Natural killer cell (primary cell): Measurements from ENCODE around the gene NUAK1. TPM values are rescaled to one million over a fixed set of nuclear protein-coding genes. Genes with fewer than 3 reads are reported as not detected.

Experiments used
- ATAC-seq, 3 donors: fragments of 150-1000 bp in 2 of 3; fragments of 200-7000 bp in 1 of 3; cut with Tn5 transposase; 1 replicate in 1 of 3; 2 replicates in 2 of 3; pipeline ENCODE4 v1.10.0; 2021; ENCODE audit warnings: mild to moderate bottlenecking in 2 of 3, moderate library complexity in 2 of 3
- DNase-seq, 2 donors: peaks; one replicate each; pipeline versions ENCODE4 v3.0.0 to v3.0.0-alpha.2; 2013 to 2021; ENCODE audit warnings: mixed read lengths in 1 of 2
- H3K27ac ChIP-seq: one replicate; pipeline ENCODE4 v1.5.1; 2013; ENCODE audit warnings: mild to moderate bottlenecking, low read length
- H3K27me3 ChIP-seq: one replicate; pipeline ENCODE4 v1.6.1; 2013; ENCODE audit warnings: low read length; ENCODE audit not compliant: control insufficient read depth, insufficient read depth
- H3K36me3 ChIP-seq: one replicate; pipeline ENCODE4 v1.6.1; 2013; ENCODE audit warnings: low read length; ENCODE audit not compliant: control insufficient read depth, insufficient read depth
- H3K4me1 ChIP-seq: one replicate; pipeline ENCODE4 v1.6.1; 2013; ENCODE audit warnings: low read length; ENCODE audit not compliant: control insufficient read depth, insufficient read depth
- H3K4me3 ChIP-seq: one replicate; pipeline ENCODE4 v1.5.1; 2013; ENCODE audit warnings: low read length
- H3K9me3 ChIP-seq: one replicate; pipeline ENCODE4 v1.6.1; 2013; ENCODE audit warnings: low read length; ENCODE audit not compliant: control insufficient read depth, insufficient read depth
- H3K27ac Mint-ChIP-seq, 2 donors: one replicate each; pipeline ENCODE4 v1.8.0; 2022; ENCODE audit warnings: mild to moderate bottlenecking in 2 of 2, mixed read lengths in 2 of 2, moderate library complexity in 1 of 2
- H3K27me3 Mint-ChIP-seq, 2 donors: one replicate each; pipeline ENCODE4 v1.8.0; 2022; ENCODE audit warnings: low read depth in 2 of 2, mixed read lengths in 2 of 2
- H3K36me3 Mint-ChIP-seq: one replicate; pipeline ENCODE4 v1.8.0; 2022; ENCODE audit warnings: mixed read lengths
- H3K4me1 Mint-ChIP-seq, 2 donors: one replicate each; pipeline ENCODE4 v1.8.0; 2022; ENCODE audit warnings: mixed read lengths in 2 of 2
- H3K4me3 Mint-ChIP-seq: one replicate; pipeline ENCODE4 v1.8.0; 2022; ENCODE audit warnings: mild to moderate bottlenecking, moderate library complexity, mixed read lengths
- H3K9me3 Mint-ChIP-seq, 2 donors: one replicate each; pipeline ENCODE4 v1.8.0; 2022; ENCODE audit warnings: mixed read lengths in 2 of 2
- CTCF ChIP-seq: fragments of 200-600 bp; IDR thresholded peaks from one replicate; pipeline ENCODE4 v1.8.0; 2022; ENCODE audit warnings: antibody characterized with exemption
- WGBS: methylation state at CpG from one replicate; pipeline ENCODE4 v1.1.7; 2013; ENCODE audit warnings: missing lambda C conversion rate; ENCODE audit not compliant: insufficient coverage; 5-methylcytosine and 5-hydroxymethylcytosine counted together
- intact Hi-C: fragments of 100-400 bp; cut with micrococcal nuclease; formaldehyde crosslinking; loops from one replicate; pipeline ENCODE4 v1.14.2; 2022
- total RNA-seq, 4 donors: library from RNA; stranded (reverse); fragments of 120-200 nt in 1 of 4; gene quantifications; one replicate each; pipeline versions ENCODE4 v1.2.3 to v1.2.4, GENCODE V29; 2013 to 2022

The NUAK1 gene
- total RNA-seq, 3 donors from 2014 or later (not counting 1 experiment from before 2014, with no cell fraction given), result 1.4 to 10.9 (median 3.4) TPM

GRCh38 chr12:106152334-106152733, 13.6 kb upstream of the NUAK1 start:
- Mint-ChIP-seq H3K36me3 (no peaks in the 10 kb centered on the region), H3K4me3 (no peak overlapping the region), H3K27ac (no peak overlapping the region), H3K4me1 (no peaks in the 10 kb centered on the region), H3K9me3 (no peaks in the 10 kb centered on the region), H3K27me3 (peaks cover 9 to 25% of the 10 kb centered on the region in 2 donors)
- Histone ChIP-seq H3K36me3 (no peaks in the 10 kb centered on the region), H3K27ac (no peak overlapping the region), H3K27me3 (peaks cover 2% of the 10 kb centered on the region), H3K4me1 (no peaks in the 10 kb centered on the region), H3K4me3 (no peak overlapping the region), H3K9me3 (no peaks in the 10 kb centered on the region)
- intact Hi-C loops, result no loop called here
- DNase-seq (no peak), ATAC-seq (no peak)
- TF ChIP-seq CTCF, result no peak
- 77% methylated on average over 4 of the region's 4 CpGs for WGBS

- Histone ChIP-seq H3K27ac (no peak overlapping the region), H3K4me1 (no peaks in the 10 kb centered on the region), H3K27me3 (peaks cover 2% of the 10 kb centered on the region), H3K36me3 (no peaks in the 10 kb centered on the region), H3K4me3 (no peak overlapping the region), H3K9me3 (no peaks in the 10 kb centered on the region)
- intact Hi-C loops, result no loop called here
- 96% methylated on average over 5 of the region's 5 CpGs for WGBS
- H3K4me1 Mint-ChIP-seq, result no peaks in the 10 kb centered on the region
- no peaks in the 10 kb centered on the region for H3K36me3 Mint-ChIP-seq
- DNase-seq, result no peak
- H3K27ac Mint-ChIP-seq, result no peak overlapping the region
- H3K27me3 Mint-ChIP-seq, result peaks cover 16 to 20% of the 10 kb centered on the region in 2 donors
- no peak for TF ChIP-seq CTCF
- no peak overlapping the region for H3K4me3 Mint-ChIP-seq
- H3K9me3 Mint-ChIP-seq, result no peaks in the 10 kb centered on the region
- no peak for ATAC-seq
These were observed 11.8 kb upstream of the NUAK1 start for GRCh38 chr12:106150555-106150954.

- peak in 1 of 2 donors; percentile 7 for DNase-seq
- no peaks in the 10 kb centered on the region for H3K36me3 ChIP-seq
- Mint-ChIP-seq H3K27me3 (peaks cover 23 to 29% of the 10 kb centered on the region in 2 donors), H3K4me3 (no peak overlapping the region), H3K36me3 (no peaks in the 10 kb centered on the region), H3K9me3 (no peaks in the 10 kb centered on the region), H3K27ac (no peak overlapping the region), H3K4me1 (no peaks in the 10 kb centered on the region)
- H3K4me3 ChIP-seq, result no peak overlapping the region
- H3K27ac ChIP-seq, result no peak overlapping the region
- H3K9me3 ChIP-seq, result no peaks in the 10 kb centered on the region
- ATAC-seq, result no peak
- H3K27me3 ChIP-seq, result peaks cover 2% of the 10 kb centered on the region
- no peak for TF ChIP-seq CTCF
- intact Hi-C loops, result no loop called here
- no peaks in the 10 kb centered on the region for H3K4me1 ChIP-seq
- WGBS, result 43% methylated on average over 8 of the region's 10 CpGs
These were observed 10.5 kb upstream of the NUAK1 start for GRCh38 chr12:106149096-106149784.

- peaks cover 19 to 38% of the 10 kb centered on the region in 2 donors for H3K27me3 Mint-ChIP-seq
- no peak overlapping the region for H3K27ac Mint-ChIP-seq
- H3K4me3 ChIP-seq, result no peak overlapping the region
- ATAC-seq, result no peak
- H3K9me3 ChIP-seq, result no peaks in the 10 kb centered on the region
- H3K4me1 Mint-ChIP-seq, result no peaks in the 10 kb centered on the region
- no peak for DNase-seq
- H3K4me3 Mint-ChIP-seq, result no peak overlapping the region
- H3K4me1 ChIP-seq, result no peaks in the 10 kb centered on the region
- H3K36me3 Mint-ChIP-seq, result no peaks in the 10 kb centered on the region
- TF ChIP-seq CTCF, result no peak
- no peaks in the 10 kb centered on the region for H3K9me3 Mint-ChIP-seq
- H3K36me3 ChIP-seq, result no peaks in the 10 kb centered on the region
- WGBS, result 87% methylated on average over 12 of the region's 12 CpGs
- intact Hi-C loops, result no loop called here
- H3K27me3 ChIP-seq, result peaks cover 2% of the 10 kb centered on the region
- no peak overlapping the region for H3K27ac ChIP-seq
These were observed 9.2 kb upstream of the NUAK1 start for GRCh38 chr12:106147956-106148355.
